Loucy (cell line): ENCODE data around the gene TAF1A.

Experiments used
- H2AFZ ChIP-seq: fragments of 200-600 bp; sonication (generic); 2 replicates; pipeline ENCODE4 v1.6.0; 2016; ENCODE audit warnings: antibody characterized with exemption, mild to moderate bottlenecking, low read length, moderate library complexity
- H3F3A ChIP-seq: fragments of 200-600 bp; 2 replicates; pipeline ENCODE4 v1.6.0; 2016; ENCODE audit warnings: antibody characterized with exemption, low read depth, mild to moderate bottlenecking
- H3K27me3 ChIP-seq: fragments of 200-600 bp; sonication (generic); 2 replicates; pipeline ENCODE4 v1.6.1; 2014; ENCODE audit warnings: low read length, mild to moderate bottlenecking; ENCODE audit not compliant: insufficient read depth, poor library complexity, severe bottlenecking
- H3K36me3 ChIP-seq: fragments of 200-600 bp; sonication (generic); 2 replicates; pipeline ENCODE4 v1.6.1; 2016; ENCODE audit warnings: low read length; ENCODE audit not compliant: insufficient read depth
- H3K4me1 ChIP-seq: fragments of 200-600 bp; sonication (generic); 2 replicates; pipeline ENCODE4 v1.5.1; 2014; ENCODE audit warnings: low read length, mild to moderate bottlenecking; ENCODE audit not compliant: insufficient read depth, poor library complexity, severe bottlenecking
- H3K4me2 ChIP-seq: fragments of 200-600 bp; sonication (generic); 2 replicates; pipeline ENCODE4 v1.6.0; 2014; ENCODE audit warnings: antibody characterized with exemption, low read length, low read depth, mild to moderate bottlenecking; ENCODE audit not compliant: poor library complexity, severe bottlenecking
- H3K4me3 ChIP-seq: fragments of 200-600 bp; sonication (generic); 2 replicates; pipeline ENCODE4 v1.5.1; 2014; ENCODE audit warnings: low read length, mild to moderate bottlenecking, mixed read lengths; ENCODE audit not compliant: poor library complexity, severe bottlenecking
- H3K79me2 ChIP-seq: fragments of 200-600 bp; sonication (generic); 2 replicates; pipeline ENCODE4 v1.6.1; 2014; ENCODE audit warnings: low read length; ENCODE audit not compliant: insufficient read depth
- H3K9ac ChIP-seq: fragments of 200-600 bp; sonication (generic); 2 replicates; pipeline ENCODE4 v1.6.0; 2014; ENCODE audit warnings: mild to moderate bottlenecking, low read depth, low read length, moderate library complexity; ENCODE audit not compliant: poor library complexity, severe bottlenecking
- H3K9me2 ChIP-seq: fragments of 200-600 bp; sonication (generic); replicated peaks from 2 replicates; pipeline ENCODE4 v1.6.1; 2016; ENCODE audit warnings: low read depth, low read length, mixed read lengths
- H3K9me3 ChIP-seq: fragments of 200-600 bp; sonication (generic); 2 replicates; pipeline ENCODE4 v1.6.1; 2014; ENCODE audit warnings: mild to moderate bottlenecking, antibody characterized with exemption, low read length, low read depth; ENCODE audit not compliant: insufficient read depth
- H4K20me1 ChIP-seq: fragments of 200-600 bp; sonication (generic); 2 replicates; pipeline ENCODE4 v1.6.0; 2014; ENCODE audit warnings: antibody characterized with exemption, low read length, mild to moderate bottlenecking; ENCODE audit not compliant: insufficient read depth, poor library complexity, severe bottlenecking
- EZH2phosphoT487 ChIP-seq: fragments of 200-600 bp; IDR thresholded peaks from 2 replicates; pipeline ENCODE4 v1.6.1; 2018; ENCODE audit warnings: antibody characterized with exemption, mild to moderate bottlenecking, moderate library complexity, borderline replicate concordance
- TF ChIP-seq, protein P1 (sequence below): fragments of 200-600 bp; sonication (generic); conservative IDR thresholded peaks from 2 replicates; pipeline ENCODE4 v1.5.1; 2014; ENCODE audit warnings: mild to moderate bottlenecking, antibody characterized with exemption, low read length

The TAF1A gene

DNA sequence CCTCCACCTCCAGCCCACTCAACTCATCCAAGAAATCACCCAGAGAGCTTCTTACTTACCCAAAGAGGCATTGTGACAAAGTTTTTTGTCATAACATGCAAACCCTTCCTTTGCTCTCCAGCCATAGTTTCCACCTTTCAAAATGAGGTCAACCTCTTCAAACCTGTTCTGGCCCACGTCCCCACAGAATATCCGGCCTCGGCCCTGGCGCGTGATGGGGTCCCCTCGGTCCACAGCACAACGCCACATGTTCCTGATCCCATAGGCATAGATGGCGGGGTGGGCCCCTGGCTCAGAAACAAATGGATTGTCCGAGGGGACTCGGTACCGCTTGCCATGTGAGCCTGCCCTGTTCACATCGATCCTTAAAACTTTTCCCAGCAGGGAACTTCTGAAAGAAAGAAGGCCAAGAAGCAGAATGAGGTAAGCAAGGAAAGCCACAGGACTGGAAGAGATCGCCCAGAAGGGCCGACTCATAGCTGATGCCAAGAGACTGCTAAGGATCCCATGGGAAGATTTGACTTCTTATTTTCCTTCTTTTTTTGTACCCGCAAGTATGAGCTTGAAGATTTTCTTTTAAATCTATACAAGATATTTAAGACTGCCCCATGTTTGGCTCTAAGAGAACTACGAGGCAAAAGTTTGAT, 49.7 kb downstream of the TAF1A start:
- no peak overlapping the region for H3K4me3 ChIP-seq
- TF ChIP-seq, protein P1, sequence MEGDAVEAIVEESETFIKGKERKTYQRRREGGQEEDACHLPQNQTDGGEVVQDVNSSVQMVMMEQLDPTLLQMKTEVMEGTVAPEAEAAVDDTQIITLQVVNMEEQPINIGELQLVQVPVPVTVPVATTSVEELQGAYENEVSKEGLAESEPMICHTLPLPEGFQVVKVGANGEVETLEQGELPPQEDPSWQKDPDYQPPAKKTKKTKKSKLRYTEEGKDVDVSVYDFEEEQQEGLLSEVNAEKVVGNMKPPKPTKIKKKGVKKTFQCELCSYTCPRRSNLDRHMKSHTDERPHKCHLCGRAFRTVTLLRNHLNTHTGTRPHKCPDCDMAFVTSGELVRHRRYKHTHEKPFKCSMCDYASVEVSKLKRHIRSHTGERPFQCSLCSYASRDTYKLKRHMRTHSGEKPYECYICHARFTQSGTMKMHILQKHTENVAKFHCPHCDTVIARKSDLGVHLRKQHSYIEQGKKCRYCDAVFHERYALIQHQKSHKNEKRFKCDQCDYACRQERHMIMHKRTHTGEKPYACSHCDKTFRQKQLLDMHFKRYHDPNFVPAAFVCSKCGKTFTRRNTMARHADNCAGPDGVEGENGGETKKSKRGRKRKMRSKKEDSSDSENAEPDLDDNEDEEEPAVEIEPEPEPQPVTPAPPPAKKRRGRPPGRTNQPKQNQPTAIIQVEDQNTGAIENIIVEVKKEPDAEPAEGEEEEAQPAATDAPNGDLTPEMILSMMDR: no peak
- no peak for TF ChIP-seq EZH2phosphoT487
- no peak overlapping the region for H3K4me2 ChIP-seq
- no peak overlapping the region for H3K9ac ChIP-seq
- H2AFZ ChIP-seq: no peak overlapping the region
- no peaks in the 10 kb centered on the region for H3K9me3 ChIP-seq
- H4K20me1 ChIP-seq: no peaks in the 10 kb centered on the region
- H3K9me2 ChIP-seq: no peaks in the 10 kb centered on the region
- H3F3A ChIP-seq: no peaks in the 10 kb centered on the region
- H3K36me3 ChIP-seq: no peaks in the 10 kb centered on the region
- H3K27me3 ChIP-seq: no peaks in the 10 kb centered on the region
- H3K4me1 ChIP-seq: no peaks in the 10 kb centered on the region
- no peaks in the 10 kb centered on the region for H3K79me2 ChIP-seq

- H2AFZ ChIP-seq: no peak overlapping the region
Measured at GRCh38 chr1:222535455-222535854, 54.3 kb downstream of the TAF1A start.

DNA sequence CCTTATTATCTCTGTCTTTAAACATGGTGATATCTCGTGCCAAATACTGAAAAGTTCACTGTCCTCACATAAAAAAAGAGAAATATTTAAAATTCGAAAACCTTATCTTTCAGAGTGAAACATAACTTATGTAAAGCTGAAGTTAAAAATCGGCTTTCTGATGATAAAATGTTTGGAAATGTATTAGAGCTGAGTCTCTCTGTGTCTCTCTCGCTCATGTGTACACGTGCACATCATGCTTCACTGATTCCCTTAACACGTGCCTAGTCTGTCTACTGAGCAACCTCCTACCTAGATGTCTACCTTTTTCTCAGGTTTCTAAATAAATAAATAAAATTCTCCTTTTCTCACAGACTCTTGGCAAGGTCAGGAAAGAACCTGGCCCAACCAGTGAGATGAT, 58.9 kb downstream of the TAF1A start:
- Histone ChIP-seq H3F3A (no peaks in the 10 kb centered on the region), H2AFZ (no peak overlapping the region), H3K79me2 (no peaks in the 10 kb centered on the region), H3K9me3 (no peaks in the 10 kb centered on the region), H3K4me1 (no peaks in the 10 kb centered on the region), H3K4me2 (no peak overlapping the region), H3K9me2 (no peaks in the 10 kb centered on the region), H3K9ac (no peak overlapping the region), H3K36me3 (no peaks in the 10 kb centered on the region), H3K4me3 (no peak overlapping the region), H3K27me3 (no peaks in the 10 kb centered on the region), H4K20me1 (no peaks in the 10 kb centered on the region)
- no peak for TF ChIP-seq EZH2phosphoT487

More at GRCh38 chr1:222535455-222535854, 54.3 kb downstream of the TAF1A start:
- Histone ChIP-seq H3K79me2 (no peaks in the 10 kb centered on the region), H3K4me3 (no peak overlapping the region), H3K4me1 (no peaks in the 10 kb centered on the region), H3K9ac (no peak overlapping the region), H3K9me3 (no peaks in the 10 kb centered on the region), H3K4me2 (no peak overlapping the region), H4K20me1 (no peaks in the 10 kb centered on the region), H3K27me3 (no peaks in the 10 kb centered on the region), H3K9me2 (no peaks in the 10 kb centered on the region), H3K36me3 (no peaks in the 10 kb centered on the region), H3F3A (no peaks in the 10 kb centered on the region)
- TF ChIP-seq, protein P1: no peak
- TF ChIP-seq EZH2phosphoT487: no peak

- H3F3A ChIP-seq: no peaks in the 10 kb centered on the region
- H3K79me2 ChIP-seq: no peaks in the 10 kb centered on the region
- no peak overlapping the region for H3K4me2 ChIP-seq
- no peaks in the 10 kb centered on the region for H3K27me3 ChIP-seq
- no peak overlapping the region for H3K9ac ChIP-seq
- no peaks in the 10 kb centered on the region for H3K9me2 ChIP-seq
- no peak overlapping the region for H3K4me3 ChIP-seq
- no peaks in the 10 kb centered on the region for H3K9me3 ChIP-seq
- H4K20me1 ChIP-seq: no peaks in the 10 kb centered on the region
- no peaks in the 10 kb centered on the region for H3K4me1 ChIP-seq
- H3K36me3 ChIP-seq: no peaks in the 10 kb centered on the region
- TF ChIP-seq EZH2phosphoT487: no peak
- TF ChIP-seq, protein P1: no peak
- no peak overlapping the region for H2AFZ ChIP-seq
Measured at GRCh38 chr1:222529916-222530315, 59.8 kb downstream of the TAF1A start.
